Hepatocyte (in vitro differentiated cells): ENCODE measurements around the gene ARCN1. TPM values are rescaled to one million over a fixed set of nuclear protein-coding genes. Genes with fewer than 3 reads are reported as not detected.
A peak's percentile ranks its signal among the peaks of the same experiment; 100 is the strongest.

Source experiments
- DNase-seq: peaks from one replicate; pipeline ENCODE4 v3.0.0-alpha.2; 2016; ENCODE audit warnings: low spot score
- H2AFZ ChIP-seq: fragments of 200-600 bp; sonication (generic); 2 replicates; pipeline ENCODE4 v1.6.0; 2016; ENCODE audit warnings: antibody characterized with exemption, mild to moderate bottlenecking
- H3K27ac ChIP-seq: fragments of 200-600 bp; sonication (generic); 2 replicates; pipeline ENCODE4 v1.5.1; 2016; ENCODE audit warnings: mild to moderate bottlenecking
- H3K27me3 ChIP-seq: fragments of 200-600 bp; sonication (generic); 2 replicates; pipeline ENCODE4 v1.6.1; 2016
- H3K36me3 ChIP-seq: fragments of 200-600 bp; sonication (generic); replicated peaks from 2 replicates; pipeline ENCODE4 v1.5.1; 2016; ENCODE audit warnings: low read depth; ENCODE audit not compliant: insufficient read depth
- H3K4me1 ChIP-seq: fragments of 200-600 bp; sonication (generic); 2 replicates; pipeline ENCODE4 v1.5.1; 2016; ENCODE audit warnings: mild to moderate bottlenecking, moderate library complexity; ENCODE audit not compliant: insufficient read depth
- H3K4me2 ChIP-seq: fragments of 200-600 bp; sonication (generic); 2 replicates; pipeline ENCODE4 v1.6.0; 2016
- H3K4me3 ChIP-seq: fragments of 200-600 bp; sonication (generic); 2 replicates; pipeline ENCODE4 v1.5.1; 2016; ENCODE audit warnings: mild to moderate bottlenecking
- H3K79me2 ChIP-seq: fragments of 200-600 bp; sonication (generic); 2 replicates; pipeline ENCODE4 v1.6.0; 2017; ENCODE audit warnings: mild to moderate bottlenecking
- H3K9me2 ChIP-seq: fragments of 200-600 bp; sonication (generic); replicated peaks from 2 replicates; pipeline ENCODE4 v1.6.0; 2017; ENCODE audit warnings: mild to moderate bottlenecking; ENCODE audit not compliant: insufficient read depth
- H3K9me3 ChIP-seq: fragments of 200-600 bp; sonication (generic); 2 replicates; pipeline ENCODE4 v1.5.1; 2016; ENCODE audit warnings: low read depth, mild to moderate bottlenecking
- H4K20me1 ChIP-seq: fragments of 200-600 bp; sonication (generic); 2 replicates; pipeline ENCODE4 v1.6.0; 2016; ENCODE audit warnings: mild to moderate bottlenecking; ENCODE audit not compliant: insufficient read depth, poor library complexity, severe bottlenecking
- CTCF ChIP-seq: fragments of 200-600 bp; sonication (generic); IDR thresholded peaks from 2 replicates; pipeline ENCODE4 v1.5.1; 2016; ENCODE audit warnings: antibody characterized with exemption, mild to moderate bottlenecking; ENCODE audit not compliant: poor library complexity
- EZH2 ChIP-seq: fragments of 200-600 bp; sonication (generic); IDR thresholded peaks from 2 replicates; pipeline ENCODE4 v1.6.1; 2016; ENCODE audit warnings: antibody characterized with exemption, mild to moderate bottlenecking, borderline replicate concordance
- EZH2phosphoT487 ChIP-seq: fragments of 200-600 bp; sonication (generic); IDR thresholded peaks from one replicate; pipeline ENCODE4 v1.6.1; 2018; ENCODE audit warnings: antibody characterized with exemption, mild to moderate bottlenecking, low read depth, moderate library complexity; ENCODE audit not compliant: unreplicated experiment, severe bottlenecking
- WGBS: methylation state at CpG from one replicate; pipeline ENCODE4 v1.1.6; 2016; ENCODE audit warnings: low lambda C conversion rate; ENCODE audit errors: missing lambda C conversion rate; 5-methylcytosine and 5-hydroxymethylcytosine counted together
- polyA plus RNA-seq: library from polyadenylated mRNA; unstranded; fragments of >200 nt; fragmentation: Nextera tagmentation; extraction: Ambion mirVana; gene quantifications from 2 replicates; pipeline ENCODE4 v1.2.1, GENCODE V29; 2016
- total RNA-seq: library from RNA; depleted of rRNA; stranded (reverse); fragments of >200 nt; gene quantifications from 2 replicates; pipeline ENCODE4 v1.2.3, GENCODE V29; 2014

The ARCN1 gene
- total and polyA plus RNA-seq, 2 experiments from 2014 or later: 166 to 190 TPM

- no peaks in the 10 kb centered on the region for H4K20me1 ChIP-seq
Observed at GRCh38 chr11:118635237-118635591, 63.0 kb downstream of the ARCN1 start.

GRCh38 chr11:118635642-118636041 is 63.4 kb downstream of the ARCN1 start:
- Histone ChIP-seq H3K9me3 (no peaks in the 10 kb centered on the region), H3K9me2 (no peaks in the 10 kb centered on the region), H3K27ac (peak overlapping the region; percentile 67), H3K36me3 (no peaks in the 10 kb centered on the region), H4K20me1 (no peaks in the 10 kb centered on the region), H3K27me3 (no peaks in the 10 kb centered on the region), H2AFZ (no peak overlapping the region), H3K4me1 (peaks cover 20% of the 10 kb centered on the region), H3K79me2 (no peaks in the 10 kb centered on the region), H3K4me2 (peak overlapping the region; percentile 75), H3K4me3 (no peak overlapping the region)
- DNase-seq: no peak
- WGBS: 78% methylated on average over 2 of the region's 2 CpGs
- no peak for TF ChIP-seq CTCF
- TF ChIP-seq EZH2: no peak
- TF ChIP-seq EZH2phosphoT487: no peak

More at GRCh38 chr11:118635237-118635591, 63.0 kb downstream of the ARCN1 start:
- H2AFZ ChIP-seq: no peak overlapping the region
- H3K4me2 ChIP-seq: peak overlapping the region; percentile 75
- H3K9me2 ChIP-seq: no peaks in the 10 kb centered on the region
- peaks cover 20% of the 10 kb centered on the region for H3K4me1 ChIP-seq
- no peaks in the 10 kb centered on the region for H3K79me2 ChIP-seq
- no peaks in the 10 kb centered on the region for H3K27me3 ChIP-seq
- WGBS: 39% methylated on average over 15 of the region's 15 CpGs
- no peaks in the 10 kb centered on the region for H3K9me3 ChIP-seq
- TF ChIP-seq CTCF (no peak), EZH2phosphoT487 (no peak), EZH2 (no peak)
- H3K27ac ChIP-seq: peak overlapping the region; percentile 67
- H3K36me3 ChIP-seq: no peaks in the 10 kb centered on the region
- H3K4me3 ChIP-seq: no peak overlapping the region
- DNase-seq: no peak

GRCh38 chr11:118636569-118637290 is 64.5 kb downstream of the ARCN1 start:
- Histone ChIP-seq H3K9me3 (no peaks in the 10 kb centered on the region), H3K4me2 (no peak overlapping the region), H2AFZ (no peak overlapping the region), H3K4me1 (peaks cover 20% of the 10 kb centered on the region), H3K27ac (no peak overlapping the region), H3K4me3 (no peak overlapping the region), H3K79me2 (no peaks in the 10 kb centered on the region), H3K27me3 (no peaks in the 10 kb centered on the region), H3K9me2 (no peaks in the 10 kb centered on the region), H3K36me3 (no peaks in the 10 kb centered on the region), H4K20me1 (no peaks in the 10 kb centered on the region)
- DNase-seq: no peak
- TF ChIP-seq EZH2phosphoT487 (no peak), CTCF (no peak), EZH2 (no peak)
- 91% methylated on average over 8 of the region's 8 CpGs for WGBS
